AG08395 (cell line): Measurements from ENCODE around the gene PRR3.

Source experiments
- DNase-seq: peaks from one replicate; pipeline ENCODE4 v3.0.0; 2012; ENCODE audit warnings: mixed read lengths, low spot score

The PRR3 gene

GRCh38 chr6:30571762-30572082, 14.6 kb downstream of the PRR3 start:
- DNase-seq, result no peak

GRCh38 chr6:30572148-30572547, 15.1 kb downstream of the PRR3 start:
- DNase-seq, result no peak

GRCh38 chr6:30573113-30573512, 16.0 kb downstream of the PRR3 start:
- no peak for DNase-seq

- DNase-seq, result no peak
These were observed 21.0 kb downstream of the PRR3 start for GRCh38 chr6:30578051-30578450.

- DNase-seq, result no peak
These were observed 26.8 kb downstream of the PRR3 start for GRCh38 chr6:30583921-30584320.

- no peak for DNase-seq
These were observed 32.8 kb downstream of the PRR3 start for GRCh38 chr6:30589754-30590358.

GRCh38 chr6:30590509-30590908, 33.4 kb downstream of the PRR3 start:
- DNase-seq, result no peak

GRCh38 chr6:30591008-30591407, 33.9 kb downstream of the PRR3 start:
- peak; percentile 49 for DNase-seq

- DNase-seq, result no peak
These were observed 35.2 kb downstream of the PRR3 start for GRCh38 chr6:30592287-30592686.

GRCh38 chr6:30597315-30598144, 40.4 kb downstream of the PRR3 start:
- peak; percentile 83 for DNase-seq

GRCh38 chr6:30598912-30599624, 42.0 kb downstream of the PRR3 start:
- DNase-seq, result no peak

GRCh38 chr6:30599625-30600324, 42.7 kb downstream of the PRR3 start:
- DNase-seq, result no peak

GRCh38 chr6:30600451-30600961, 43.4 kb downstream of the PRR3 start:
- DNase-seq, result no peak

- DNase-seq, result no peak
These were observed 44.3 kb downstream of the PRR3 start for GRCh38 chr6:30601436-30601814.

- DNase-seq, result no peak
These were observed 44.9 kb downstream of the PRR3 start for GRCh38 chr6:30601815-30602641.

GRCh38 chr6:30603961-30604360, 46.9 kb downstream of the PRR3 start:
- DNase-seq, result no peak

- DNase-seq, result no peak
These were observed 53.0 kb downstream of the PRR3 start for GRCh38 chr6:30610065-30610464.

- DNase-seq, result no peak
These were observed 54.2 kb downstream of the PRR3 start for GRCh38 chr6:30611150-30611855.

- DNase-seq, result no peak
These were observed 54.7 kb downstream of the PRR3 start for GRCh38 chr6:30611856-30612194.

- peak; percentile 46 for DNase-seq
These were observed 55.1 kb downstream of the PRR3 start for GRCh38 chr6:30612213-30612612.

- no peak for DNase-seq
These were observed 55.7 kb downstream of the PRR3 start for GRCh38 chr6:30612687-30613248.
